DND-41 (cell line): ENCODE measurements around the gene TTLL5.

Experiments used
- CTCF ChIP-seq: IDR thresholded peaks from 2 replicates; pipeline ENCODE4 v1.5.1; 2012; ENCODE audit warnings: borderline replicate concordance, low read length, moderate library complexity, mild to moderate bottlenecking; ENCODE audit not compliant: poor library complexity, severe bottlenecking; ENCODE audit errors: extremely low read depth
- EZH2 ChIP-seq: IDR thresholded peaks from 3 replicates; pipeline ENCODE4 v1.6.1; 2012; ENCODE audit warnings: borderline replicate concordance, low read depth, mild to moderate bottlenecking, moderate library complexity, low read length, inconsistent platforms; ENCODE audit not compliant: severe bottlenecking

GRCh38 chr14:76002383-76002782 is 341.3 kb downstream of the TTLL5 start:
- no peak for TF ChIP-seq CTCF
- no peak for TF ChIP-seq EZH2
